Measurements from ENCODE around the gene STH.
A peak's percentile ranks its signal among the peaks of the same experiment; 100 is the strongest.

The STH gene

DNA sequence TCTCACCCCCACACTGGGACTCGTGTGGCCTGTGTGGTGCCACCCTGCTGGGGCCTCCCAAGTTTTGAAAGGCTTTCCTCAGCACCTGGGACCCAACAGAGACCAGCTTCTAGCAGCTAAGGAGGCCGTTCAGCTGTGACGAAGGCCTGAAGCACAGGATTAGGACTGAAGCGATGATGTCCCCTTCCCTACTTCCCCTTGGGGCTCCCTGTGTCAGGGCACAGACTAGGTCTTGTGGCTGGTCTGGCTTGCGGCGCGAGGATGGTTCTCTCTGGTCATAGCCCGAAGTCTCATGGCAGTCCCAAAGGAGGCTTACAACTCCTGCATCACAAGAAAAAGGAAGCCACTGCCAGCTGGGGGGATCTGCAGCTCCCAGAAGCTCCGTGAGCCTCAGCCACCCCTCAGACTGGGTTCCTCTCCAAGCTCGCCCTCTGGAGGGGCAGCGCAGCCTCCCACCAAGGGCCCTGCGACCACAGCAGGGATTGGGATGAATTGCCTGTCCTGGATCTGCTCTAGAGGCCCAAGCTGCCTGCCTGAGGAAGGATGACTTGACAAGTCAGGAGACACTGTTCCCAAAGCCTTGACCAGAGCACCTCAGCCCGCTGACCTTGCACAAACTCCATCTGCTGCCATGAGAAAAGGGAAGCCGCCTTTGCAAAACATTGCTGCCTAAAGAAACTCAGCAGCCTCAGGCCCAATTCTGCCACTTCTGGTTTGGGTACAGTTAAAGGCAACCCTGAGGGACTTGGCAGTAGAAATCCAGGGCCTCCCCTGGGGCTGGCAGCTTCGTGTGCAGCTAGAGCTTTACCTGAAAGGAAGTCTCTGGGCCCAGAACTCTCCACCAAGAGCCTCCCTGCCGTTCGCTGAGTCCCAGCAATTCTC lies 27.4 kb downstream of the STH start:
- no peak for DNase-seq (ENCODE audit: low read depth, low spot score)

DNA sequence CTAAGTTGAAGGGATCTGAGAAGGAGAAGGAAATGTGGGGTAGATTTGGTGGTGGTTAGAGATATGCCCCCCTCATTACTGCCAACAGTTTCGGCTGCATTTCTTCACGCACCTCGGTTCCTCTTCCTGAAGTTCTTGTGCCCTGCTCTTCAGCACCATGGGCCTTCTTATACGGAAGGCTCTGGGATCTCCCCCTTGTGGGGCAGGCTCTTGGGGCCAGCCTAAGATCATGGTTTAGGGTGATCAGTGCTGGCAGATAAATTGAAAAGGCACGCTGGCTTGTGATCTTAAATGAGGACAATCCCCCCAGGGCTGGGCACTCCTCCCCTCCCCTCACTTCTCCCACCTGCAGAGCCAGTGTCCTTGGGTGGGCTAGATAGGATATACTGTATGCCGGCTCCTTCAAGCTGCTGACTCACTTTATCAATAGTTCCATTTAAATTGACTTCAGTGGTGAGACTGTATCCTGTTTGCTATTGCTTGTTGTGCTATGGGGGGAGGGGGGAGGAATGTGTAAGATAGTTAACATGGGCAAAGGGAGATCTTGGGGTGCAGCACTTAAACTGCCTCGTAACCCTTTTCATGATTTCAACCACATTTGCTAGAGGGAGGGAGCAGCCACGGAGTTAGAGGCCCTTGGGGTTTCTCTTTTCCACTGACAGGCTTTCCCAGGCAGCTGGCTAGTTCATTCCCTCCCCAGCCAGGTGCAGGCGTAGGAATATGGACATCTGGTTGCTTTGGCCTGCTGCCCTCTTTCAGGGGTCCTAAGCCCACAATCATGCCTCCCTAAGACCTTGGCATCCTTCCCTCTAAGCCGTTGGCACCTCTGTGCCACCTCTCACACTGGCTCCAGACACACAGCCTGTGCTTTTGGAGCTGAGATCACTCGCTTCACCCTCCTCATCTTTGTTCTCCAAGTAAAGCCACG lies 28.3 kb downstream of the STH start:
- no peak for DNase-seq (ENCODE audit: low read depth, low spot score)

DNA sequence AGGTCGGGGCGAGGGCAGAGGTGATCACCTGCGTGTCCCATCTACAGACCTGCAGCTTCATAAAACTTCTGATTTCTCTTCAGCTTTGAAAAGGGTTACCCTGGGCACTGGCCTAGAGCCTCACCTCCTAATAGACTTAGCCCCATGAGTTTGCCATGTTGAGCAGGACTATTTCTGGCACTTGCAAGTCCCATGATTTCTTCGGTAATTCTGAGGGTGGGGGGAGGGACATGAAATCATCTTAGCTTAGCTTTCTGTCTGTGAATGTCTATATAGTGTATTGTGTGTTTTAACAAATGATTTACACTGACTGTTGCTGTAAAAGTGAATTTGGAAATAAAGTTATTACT lies 28.9 kb downstream of the STH start:
- no peak for DNase-seq (ENCODE audit: low read depth, low spot score)

DNA sequence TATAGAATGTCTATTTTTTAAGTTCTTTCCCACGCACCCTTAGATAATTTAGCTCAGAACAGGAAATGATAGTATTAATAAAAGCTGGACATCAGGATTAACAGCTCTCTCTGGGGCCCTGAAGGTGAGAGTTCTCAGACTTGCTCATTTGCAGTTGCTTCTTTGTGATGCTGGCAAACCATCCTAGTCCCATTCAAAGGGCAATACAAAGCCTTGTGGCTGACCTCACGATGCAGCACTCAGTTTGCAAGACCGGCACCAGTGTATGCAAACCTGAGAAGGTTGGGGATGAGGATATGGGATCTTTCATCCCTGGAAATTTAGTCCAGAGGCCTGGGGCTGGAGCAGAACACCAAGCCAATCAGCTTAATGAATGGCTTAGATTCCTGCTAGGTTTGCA lies 29.3 kb downstream of the STH start:
- DNase-seq (ENCODE audit: low read depth, low spot score), result no peak

DNA sequence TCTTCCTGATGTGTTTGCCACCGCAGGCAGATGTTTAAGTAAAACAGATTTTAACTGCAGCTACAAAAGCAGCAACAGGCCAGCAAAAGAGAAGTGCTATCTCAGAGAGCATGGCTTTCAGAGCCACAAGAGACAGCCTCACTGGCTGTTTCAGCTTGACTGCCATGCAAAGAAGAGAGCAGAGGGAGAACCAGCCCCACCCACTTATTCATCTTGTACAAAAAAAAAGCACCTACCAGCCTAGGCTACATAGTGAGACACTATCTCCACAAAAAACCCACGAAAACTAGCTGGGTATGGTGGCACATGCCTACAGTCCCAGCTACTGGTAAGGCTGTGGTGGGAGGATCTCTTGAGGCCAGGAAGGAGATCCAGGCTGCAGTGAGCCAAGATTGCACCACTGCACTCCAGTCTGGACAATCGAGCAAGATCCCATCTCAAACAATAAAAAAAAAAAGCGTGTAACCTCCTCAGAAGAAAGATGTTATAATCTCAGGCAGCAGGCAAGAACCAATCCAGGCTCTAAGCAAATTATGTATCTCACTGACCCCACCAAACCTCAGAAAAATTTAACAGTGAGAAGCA lies 30.0 kb downstream of the STH start:
- DNase-seq (ENCODE audit: low read depth, low spot score), result no peak

DNA sequence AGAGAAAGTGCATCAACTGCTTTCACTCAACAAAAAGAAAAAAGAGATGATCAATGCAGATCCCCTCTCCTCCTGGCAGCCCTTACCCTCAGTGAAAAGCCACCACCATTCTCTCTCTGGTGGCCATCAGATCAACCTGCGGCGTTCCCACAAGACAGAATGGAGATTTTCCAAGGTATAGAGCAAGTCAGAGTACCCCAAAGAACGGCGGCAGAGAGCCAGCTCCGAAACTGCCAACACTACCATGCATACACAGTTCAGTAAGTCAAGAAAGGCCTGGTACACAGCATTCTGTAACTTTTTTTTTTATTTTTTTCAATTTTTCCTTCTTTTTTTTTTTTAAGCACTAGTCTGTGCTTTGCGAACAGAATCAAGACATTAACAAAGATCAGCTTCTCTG lies 30.6 kb downstream of the STH start:
- DNase-seq (ENCODE audit: low read depth, low spot score), result no peak

DNA sequence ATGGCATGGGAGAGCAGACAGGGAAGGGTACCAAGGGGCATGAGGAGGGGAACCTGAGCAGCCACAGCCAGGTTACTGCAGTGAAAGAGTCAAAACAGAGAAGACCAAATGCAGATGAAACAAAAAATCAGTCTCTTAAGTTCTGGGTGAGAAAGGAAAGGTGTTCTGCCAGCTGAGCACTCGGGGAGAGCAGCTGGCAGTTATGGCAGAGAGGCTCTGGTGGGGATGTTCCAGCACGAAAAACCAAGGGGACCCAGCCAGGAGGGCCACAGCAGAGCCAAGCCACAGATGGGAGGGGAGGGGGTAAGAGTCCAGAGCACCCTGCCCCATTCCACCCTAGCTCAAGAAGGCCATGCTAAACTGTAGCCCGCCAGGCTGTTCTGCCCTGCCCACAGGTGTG lies 31.7 kb downstream of the STH start:
- no peak for DNase-seq (ENCODE audit: low read depth, low spot score)

DNA sequence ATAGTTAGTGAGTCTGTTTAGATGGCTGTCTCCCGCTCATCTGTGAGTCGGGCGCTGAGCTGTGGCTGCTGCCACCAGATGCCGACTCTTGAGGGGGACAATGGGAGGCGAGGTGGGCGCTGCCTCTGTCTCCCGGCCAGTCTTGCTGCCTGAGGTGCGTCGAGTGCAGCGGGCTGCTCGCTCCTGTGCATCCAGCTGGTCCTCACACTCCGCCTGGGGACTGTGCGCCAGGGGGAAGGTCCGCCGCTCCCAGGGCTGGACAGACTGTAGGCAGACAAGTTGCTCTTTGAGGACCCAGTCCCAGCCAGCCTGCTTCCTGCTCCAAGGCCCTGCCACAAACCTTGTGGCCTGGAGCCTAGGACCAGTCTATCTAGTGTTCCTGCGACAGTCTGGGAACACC lies 32.4 kb downstream of the STH start:
- no peak for DNase-seq (ENCODE audit: low read depth, low spot score)

DNA sequence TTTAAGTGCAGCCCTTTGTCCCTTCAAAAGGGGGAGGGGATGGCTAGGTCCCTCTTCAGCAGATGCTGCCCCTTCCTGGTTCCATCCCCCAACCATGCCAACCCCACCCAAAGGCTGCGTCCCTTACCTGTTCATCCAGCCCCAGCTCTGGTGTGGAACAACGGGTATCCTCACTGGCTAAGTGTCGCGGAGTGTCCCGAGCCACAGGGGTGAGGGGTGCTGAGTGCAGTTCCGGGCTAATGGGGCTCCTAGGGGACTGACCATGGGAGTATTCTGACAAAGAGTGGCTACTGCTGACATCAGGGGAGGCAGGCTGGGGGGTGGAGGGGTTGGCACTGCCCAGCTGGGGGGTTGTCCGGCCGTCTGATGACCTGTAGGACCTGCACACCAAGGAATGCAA lies 32.9 kb downstream of the STH start:
- DNase-seq (ENCODE audit: low read depth, low spot score), result no peak

DNA sequence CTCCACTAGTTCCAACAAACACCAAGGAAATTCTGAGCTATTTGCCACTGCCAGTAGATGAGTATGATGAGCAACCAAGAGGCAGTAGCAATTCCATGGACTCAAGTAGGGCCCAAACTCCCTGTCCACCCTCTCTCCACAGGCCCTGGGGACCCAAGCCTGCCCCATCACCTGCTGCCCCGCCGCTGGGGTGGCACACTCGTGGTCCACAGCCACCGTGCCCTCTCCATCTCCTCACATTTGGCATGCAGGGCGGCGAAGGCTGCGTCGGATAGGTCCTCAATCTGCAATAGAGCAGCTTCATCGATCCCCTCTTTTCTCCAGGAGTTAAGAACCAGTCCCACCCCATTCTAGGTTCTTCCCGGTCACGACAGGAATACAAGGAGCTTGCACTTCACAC lies 33.9 kb downstream of the STH start:
- DNase-seq (ENCODE audit: low read depth, low spot score), result no peak

DNA sequence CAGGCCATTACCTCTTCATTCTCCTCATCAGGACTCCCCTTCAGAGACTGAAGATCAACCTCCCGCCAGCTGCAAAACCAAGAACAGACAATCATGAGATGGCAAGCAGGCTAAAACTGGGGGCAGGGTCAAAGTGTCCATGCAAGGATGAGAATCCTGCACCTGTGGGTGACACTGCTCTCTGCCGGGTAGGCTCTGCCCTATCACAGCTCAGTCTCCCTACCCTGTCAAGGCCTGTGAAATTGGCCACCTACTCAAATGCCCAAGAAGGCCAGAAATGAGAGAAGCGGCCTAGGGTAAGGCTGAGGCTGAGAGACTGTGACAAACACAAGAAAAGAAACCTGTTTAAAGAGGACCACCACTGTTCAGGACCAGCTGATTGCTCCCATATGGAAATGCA lies 34.3 kb downstream of the STH start:
- DNase-seq (ENCODE audit: low read depth, low spot score), result no peak

DNA sequence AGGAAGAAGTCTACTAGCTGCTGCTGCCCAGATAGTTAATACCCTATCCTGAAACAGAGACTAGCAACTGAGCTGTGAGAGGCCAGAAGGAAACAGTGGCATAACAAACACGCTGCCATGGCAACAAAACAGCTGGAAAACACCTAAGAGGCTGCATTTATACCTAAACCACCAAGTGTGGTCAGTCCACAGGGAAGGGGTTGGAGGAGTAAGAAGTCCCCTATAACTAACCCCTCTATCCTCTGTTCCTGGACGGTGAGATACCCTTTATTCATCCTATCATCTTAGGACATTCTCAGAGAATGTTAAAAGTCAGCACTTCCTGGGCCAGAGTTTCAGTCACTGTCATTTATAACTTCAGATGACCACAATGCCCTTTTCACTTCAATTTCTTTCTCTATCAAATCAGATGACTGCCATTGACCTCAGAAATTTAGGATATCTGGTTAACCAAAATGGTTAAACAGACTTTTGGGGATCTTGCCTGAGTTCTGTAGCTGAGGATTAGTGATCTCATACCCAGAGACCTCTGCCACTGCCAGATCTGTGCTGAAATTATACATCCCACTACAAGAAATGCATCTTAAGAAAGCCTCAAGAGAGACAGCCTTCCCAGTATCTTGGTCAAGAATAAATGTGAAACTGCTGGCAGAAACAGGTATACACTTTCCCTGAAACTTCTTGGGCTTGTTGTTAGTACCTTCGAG lies 36.2 kb downstream of the STH start:
- DNase-seq (ENCODE audit: low read depth, low spot score), result no peak

DNA sequence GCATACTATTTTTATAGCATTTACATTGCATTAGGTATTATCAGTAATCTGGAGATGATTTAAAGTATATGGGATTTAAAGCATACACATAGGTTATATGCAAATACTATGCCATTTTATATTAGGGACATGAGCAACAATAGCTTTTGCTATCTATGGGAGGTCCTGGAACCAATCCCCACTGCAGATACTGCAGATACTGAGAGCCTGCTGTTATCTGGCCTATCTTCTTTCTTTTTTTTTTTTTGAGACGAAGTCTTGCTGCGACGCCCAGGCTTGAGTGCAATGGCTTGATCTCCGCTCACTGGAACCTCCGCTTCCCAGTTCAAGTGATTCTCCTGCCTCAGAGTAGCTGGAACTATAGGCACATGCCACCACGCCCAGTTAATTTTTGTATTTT lies 37.4 kb downstream of the STH start:
- DNase-seq (ENCODE audit: low read depth, low spot score), result no peak

DNA sequence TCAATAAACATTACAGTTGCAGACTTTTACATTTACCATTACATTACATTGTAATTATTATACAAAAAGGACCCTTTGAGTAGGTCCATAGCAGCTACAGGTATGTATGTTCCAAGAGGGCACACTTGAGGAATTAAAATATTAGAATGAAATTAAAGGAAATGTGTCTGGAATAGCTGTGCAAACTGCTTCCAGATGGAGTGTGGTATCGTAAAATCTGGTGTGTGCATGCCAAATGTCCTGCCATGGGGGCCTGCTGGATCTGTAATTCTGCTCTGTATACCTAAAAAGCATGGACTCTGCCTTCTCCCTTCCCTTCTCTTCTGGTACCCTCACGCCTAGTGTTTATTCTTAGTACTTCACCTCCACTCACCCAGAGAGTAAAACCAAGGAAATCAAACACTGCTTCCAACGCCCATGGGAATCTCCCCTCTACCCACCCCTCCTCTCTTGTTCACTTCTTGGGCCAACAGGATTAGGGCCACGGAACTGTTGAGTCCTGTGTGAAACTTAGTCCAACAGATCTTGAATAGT lies 38.7 kb downstream of the STH start:
- no peak for DNase-seq (ENCODE audit: low read depth, low spot score)

DNA sequence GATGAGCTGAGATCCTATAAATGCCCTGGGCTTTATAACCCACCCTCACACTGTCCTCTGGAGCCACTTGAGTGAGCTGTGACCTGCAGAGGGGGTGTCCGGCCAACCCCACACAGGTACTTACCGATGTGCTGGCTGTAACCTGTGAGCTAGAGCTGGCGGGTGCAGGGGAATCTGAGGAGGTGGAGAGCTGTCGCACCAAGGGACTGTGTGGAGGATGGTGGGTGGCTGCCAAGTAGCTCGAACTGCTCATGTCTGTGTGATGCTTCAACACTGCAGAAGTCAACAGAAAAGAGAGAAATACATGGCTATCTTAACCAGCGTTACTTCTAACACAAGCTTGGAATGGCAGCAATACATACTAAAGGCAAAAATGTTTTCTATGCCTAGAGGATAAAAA lies 39.4 kb downstream of the STH start:
- DNase-seq (ENCODE audit: low read depth, low spot score), result no peak

DNA sequence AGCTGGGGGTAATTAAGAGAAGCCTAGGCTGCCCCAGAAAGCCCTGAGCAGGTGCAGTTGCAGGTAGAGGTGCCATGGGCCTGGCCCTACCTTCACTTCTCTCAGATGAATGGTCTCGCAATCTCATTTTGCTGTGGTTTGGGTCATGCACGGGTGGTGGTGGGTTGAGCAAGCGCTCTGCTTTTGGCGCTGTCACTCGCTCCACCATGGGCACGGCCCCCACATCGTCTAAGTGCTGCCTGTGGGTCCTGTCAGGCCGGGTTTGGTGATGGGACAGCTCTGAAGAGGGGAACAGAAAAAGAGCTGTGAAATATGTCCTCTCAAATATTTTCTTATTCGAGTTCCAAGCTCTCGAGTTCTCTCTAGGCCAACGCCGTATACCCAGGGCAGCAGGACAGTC lies 39.9 kb downstream of the STH start:
- no peak for DNase-seq (ENCODE audit: low read depth, low spot score)

DNA sequence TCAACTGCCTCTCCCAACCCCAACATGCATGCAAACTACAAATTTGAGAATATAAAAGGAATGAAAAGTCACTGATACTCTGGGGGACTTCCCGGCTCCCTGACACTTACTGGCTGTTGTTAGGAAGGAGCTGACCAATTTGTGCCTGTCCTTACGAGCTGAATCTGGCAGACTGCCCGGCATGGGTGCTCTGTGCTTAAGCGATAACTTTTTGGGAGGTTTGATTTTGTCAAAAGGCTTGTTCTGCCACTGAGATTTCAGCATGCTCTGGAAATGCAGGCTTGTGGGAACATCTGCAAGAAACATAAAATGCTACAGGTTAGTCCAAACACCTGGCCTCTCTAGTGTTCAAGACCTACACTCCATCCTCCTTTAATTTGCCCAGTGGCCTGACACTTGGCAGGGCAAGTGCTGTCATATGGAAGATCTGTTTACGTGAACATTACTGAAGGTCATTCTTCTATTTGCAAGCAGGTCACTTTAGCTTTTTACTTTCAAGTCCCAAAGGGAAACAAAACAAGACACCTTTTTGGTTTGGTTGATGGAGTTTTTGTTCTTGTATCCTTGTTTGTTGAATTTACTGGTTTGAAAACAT lies 40.6 kb downstream of the STH start:
- DNase-seq (ENCODE audit: low read depth, low spot score), result no peak

DNA sequence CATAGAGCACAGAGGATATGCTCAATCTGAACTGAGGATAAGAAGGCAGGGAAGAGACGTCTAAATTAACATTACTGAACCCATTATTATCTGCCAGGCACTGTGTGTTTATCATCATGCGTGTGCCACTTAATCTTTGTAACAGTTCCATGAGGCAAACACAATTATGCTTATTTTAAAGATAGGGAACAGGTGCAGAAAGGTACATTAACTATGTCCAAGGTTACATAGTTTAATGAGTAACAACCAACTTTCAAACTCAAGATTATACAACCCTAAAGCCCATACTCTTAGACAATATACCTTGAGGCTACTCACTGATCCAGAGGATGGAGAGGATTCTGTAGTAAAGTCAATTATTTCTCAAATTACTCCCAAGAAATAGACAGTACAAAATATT lies 43.2 kb downstream of the STH start:
- DNase-seq (ENCODE audit: low read depth, low spot score), result no peak

DNA sequence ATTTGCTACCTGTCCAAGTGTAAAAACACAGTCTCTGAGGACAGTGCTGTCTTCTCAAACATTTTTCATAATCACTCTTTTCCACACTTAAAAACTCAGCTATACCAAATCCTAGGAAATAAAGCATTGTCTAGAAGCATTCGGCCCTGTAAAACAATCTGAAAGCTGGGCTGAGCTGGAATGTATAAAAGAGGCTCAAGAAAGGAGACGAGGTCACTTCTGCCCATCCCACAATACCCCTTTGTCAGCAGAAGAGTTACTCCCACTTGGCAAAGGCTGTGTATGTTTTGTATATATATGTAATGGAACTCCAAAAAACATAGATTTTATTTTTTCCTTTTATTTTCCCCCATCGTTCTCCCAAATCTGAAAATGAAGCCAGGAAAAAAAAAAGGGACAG lies 43.9 kb downstream of the STH start:
- no peak for DNase-seq (ENCODE audit: low read depth, low spot score)

DNA sequence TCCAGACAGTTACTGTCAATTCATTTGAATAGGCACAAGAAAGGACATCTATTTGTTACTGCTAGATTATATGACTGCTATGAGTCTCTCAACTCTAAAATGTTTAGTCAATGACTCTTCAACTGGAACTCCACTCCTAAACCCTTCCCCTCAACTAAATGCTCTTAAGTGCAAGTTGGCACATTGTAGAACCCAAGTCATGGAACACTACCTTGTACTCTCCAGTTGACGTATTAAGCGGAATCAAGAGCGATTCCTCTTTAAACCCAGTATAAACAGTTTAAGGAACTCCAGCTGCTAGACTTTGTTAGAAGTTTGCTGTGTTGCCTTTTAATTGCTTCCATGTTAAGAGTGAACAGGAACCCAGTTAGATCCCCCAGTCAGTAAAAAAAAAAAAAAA lies 44.6 kb downstream of the STH start:
- DNase-seq (ENCODE audit: low read depth, low spot score), result no peak

DNA sequence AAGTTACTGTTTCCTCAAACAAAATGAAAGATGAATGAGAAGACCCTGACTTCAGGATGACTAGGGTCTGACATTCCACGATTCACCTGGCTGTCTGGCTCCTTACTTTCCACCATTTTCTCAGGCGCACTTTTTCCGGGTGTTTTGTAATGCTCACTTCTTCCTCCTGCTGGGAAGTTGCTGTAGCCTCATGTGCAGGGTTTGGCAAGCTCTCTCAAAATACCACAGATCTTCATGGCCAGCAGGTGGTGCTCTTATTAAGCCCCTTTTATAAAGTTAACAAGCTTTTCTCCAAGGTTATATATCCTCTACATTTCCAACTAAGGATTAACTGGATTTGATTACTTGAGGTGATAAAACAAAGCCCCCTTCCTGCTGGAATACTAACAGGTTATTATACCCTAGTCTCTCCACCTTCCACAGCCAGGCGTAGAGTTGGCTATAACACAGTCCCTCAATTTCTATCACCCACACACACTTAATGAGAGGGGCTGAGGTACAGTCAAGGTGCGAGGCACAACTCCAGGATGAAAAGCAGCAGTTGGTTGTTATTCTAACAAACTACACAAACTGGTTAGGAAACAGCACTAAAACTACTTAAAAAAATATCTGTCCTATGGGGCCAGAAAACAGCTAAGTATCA lies 45.4 kb downstream of the STH start:
- peak; percentile 71 for DNase-seq (ENCODE audit: low read depth, low spot score)
